HUDEP-2 (cell line): ENCODE data around the gene HDAC2.
"Not testable (repeated sequence)": the region's sequence is repeated elsewhere in the genome, so short reads cannot be mapped to it uniquely, and the experiment has no call there.

ENCODE experiments used
- DNase-seq, 76 experiments: peaks; one replicate each; lab custom pipeline; 2025; ENCODE audit not compliant: unreplicated experiment in 76 of 76; lab: John Stamatoyannopoulos, UW

The HDAC2 gene

DNA sequence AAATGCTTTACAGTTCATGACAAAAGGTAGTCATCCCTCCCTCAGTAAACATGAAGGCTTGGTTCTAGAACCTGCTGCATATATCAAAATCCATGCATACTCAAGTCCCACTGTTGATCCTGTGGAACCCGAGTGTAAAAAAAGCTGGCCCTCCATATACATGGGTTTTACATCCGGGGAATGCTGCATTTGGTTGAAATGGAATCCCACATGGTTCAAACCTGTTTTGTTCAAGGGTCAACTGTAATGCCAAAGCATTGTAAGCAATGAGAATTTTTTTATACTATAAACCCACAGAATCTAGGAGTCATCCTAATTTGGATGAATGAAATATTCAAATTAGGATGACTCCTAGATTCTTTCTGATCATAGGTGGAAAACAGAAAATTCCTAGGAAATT, 5.9 kb upstream of the HDAC2 start:
- no peak for DNase-seq

DNA sequence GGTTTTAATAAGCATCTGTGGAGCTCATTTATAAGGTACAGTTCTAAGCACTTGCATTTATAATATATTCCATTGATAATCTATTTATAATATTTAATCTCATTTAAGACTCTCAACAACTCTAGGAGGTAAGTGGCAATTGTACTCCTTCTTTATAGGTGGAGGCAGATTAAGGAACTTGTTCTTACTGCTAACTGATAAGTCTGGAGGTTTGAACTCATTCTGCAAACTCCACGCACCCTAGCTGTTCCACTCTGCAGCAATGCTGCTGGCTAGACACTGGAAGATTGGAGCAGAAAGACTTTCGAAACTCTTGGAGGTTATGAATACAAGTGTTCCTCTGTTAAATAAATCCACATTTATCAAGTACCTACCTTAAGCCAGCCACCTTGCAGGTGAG, 793 bp upstream of the HDAC2 start:
- peak in 32 of 76 experiments; percentile 6 to 74 (median 40) for DNase-seq

DNA sequence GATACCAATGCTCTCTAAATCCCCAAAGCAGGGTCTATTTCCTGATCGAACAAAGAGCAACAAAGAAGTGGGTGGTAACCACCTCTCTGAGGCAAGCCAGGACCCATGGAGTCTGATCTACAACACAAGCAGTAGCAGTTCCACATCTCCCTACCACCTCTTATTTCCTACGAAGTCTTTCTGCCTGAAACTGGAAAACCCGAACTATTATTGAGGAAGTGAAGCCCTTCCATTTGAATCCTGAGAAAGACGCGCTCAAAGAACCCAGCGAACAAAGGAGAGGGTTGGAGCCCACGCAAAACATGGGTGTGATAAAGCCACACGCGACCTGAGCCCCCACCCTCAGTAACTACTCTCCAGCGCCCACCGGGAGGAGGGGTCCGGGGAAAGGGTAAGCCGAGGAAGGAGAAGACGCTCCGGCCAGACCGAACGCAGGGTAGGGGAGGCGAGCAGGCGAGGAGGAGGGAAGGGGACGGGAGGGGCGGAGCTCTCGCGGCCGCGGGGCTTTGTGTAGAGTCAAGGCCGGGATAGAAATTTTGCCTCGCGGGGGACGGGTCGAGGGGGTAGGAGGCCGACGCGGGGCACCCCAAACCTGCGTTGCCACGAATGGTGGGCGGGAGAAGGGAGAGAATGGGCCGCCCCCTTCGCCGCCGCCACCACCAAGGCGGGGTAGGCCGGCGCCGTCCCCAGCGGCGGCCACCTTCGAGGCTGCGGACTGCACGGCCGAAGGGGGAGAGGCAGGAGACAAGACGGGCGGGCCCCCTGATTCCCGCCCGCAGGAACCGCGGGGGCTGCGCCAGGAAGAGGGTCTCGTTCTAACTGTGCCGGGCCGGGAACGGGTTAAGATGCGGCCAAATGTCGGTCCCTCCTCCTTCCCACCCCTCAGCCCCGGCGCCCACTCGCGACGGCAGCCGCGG, 802 bp downstream of the HDAC2 start:
- DNase-seq: peak in 39 of 76 experiments; percentile 13 to 64 (median 29)

DNA sequence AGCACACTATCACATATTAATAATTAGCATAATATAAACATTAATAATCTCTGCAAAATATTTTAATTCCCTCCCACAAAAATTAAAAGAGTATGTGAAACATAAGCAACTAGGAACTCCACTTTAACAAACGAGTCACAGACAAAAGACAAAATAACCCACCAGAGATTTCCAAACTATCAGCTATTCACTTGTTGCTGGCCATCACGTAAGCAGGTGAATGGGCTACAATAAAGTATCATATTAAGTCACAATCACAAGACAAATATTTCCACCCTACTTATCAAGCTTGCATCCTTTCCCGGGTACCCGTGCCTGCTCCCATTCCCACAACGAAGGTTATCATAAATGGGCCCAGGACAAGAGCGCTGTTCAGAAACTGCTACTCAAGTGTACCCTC, 2.5 kb downstream of the HDAC2 start:
- peak in 1 of 76 experiments; percentile 4 for DNase-seq

DNA sequence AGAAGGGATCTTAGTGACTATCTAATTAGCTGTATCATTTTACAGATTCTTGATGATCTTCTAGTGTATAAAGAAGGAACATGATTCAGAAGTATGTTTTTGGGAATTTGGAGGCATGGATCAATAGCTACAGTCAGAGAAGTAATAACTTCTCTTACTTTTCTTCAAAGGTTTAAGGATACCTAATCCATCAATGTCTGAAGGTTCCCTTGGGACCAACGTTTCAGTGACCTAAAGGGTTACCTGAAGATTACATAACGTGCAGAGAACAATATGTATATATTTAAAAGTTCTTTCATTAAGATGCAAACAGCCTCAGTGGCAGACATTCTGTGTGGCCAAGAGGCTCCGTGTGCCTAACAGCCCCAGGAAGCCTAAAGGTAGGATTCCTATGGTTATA, 3.2 kb downstream of the HDAC2 start:
- DNase-seq: no peak

DNA sequence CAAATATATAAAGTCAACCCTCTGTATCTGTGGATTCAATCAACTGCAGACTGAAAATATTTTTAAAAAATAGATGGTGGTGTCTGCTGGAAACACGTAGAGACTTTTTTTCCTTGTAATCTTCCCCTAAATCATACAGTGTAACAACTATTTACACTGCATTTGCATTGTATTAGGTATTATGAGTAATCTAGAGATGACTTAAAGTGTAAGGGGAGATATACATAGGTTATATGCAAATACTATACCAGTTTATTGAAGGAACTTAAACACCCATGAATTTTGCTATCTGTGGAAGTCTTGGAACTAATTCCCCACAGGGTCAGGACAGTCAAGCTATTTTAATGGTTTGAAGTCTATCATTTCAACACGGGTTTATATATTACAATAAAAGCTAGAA, 10.2 kb downstream of the HDAC2 start:
- no peak for DNase-seq

DNA sequence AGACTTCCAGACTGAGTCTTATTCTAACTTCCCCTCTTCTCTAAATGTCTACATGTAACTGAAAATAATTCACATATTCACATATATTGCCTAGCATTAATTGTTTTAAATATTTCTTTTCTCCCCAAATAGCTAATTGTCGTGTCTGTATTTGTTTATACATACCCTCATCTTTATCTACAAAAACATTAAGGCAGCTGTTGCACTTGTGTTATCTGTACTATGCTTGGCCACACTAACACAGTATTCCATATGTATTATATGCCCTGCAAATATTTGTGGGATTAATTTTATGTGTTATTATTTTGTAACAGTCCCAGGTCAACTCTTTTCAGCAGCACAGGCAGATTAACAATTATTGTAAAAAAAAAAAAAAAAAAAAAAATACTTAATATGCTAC, 11.7 kb downstream of the HDAC2 start:
- DNase-seq: peak in 5 of 76 experiments; percentile 12 to 26 (median 14)

DNA sequence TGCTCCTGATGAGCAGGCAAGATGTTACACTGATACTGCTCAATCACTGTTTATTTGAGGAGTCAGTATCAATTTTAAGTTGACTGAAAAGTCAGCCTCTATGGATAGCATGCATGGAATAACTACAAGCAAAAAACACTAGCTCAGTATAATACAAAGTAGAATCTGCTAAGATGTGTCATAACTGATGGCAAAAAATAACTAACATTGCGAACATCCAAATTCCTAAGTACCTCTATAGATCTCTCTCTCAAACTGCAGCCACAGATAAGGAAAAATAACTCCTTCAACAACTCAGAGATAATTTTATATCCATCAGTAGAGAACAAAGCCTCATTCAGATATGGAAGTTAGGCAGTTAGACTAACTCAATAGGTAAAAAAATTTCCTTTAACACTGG, 16.3 kb downstream of the HDAC2 start:
- peak in 2 of 76 experiments; percentile 10 to 17 for DNase-seq

DNA sequence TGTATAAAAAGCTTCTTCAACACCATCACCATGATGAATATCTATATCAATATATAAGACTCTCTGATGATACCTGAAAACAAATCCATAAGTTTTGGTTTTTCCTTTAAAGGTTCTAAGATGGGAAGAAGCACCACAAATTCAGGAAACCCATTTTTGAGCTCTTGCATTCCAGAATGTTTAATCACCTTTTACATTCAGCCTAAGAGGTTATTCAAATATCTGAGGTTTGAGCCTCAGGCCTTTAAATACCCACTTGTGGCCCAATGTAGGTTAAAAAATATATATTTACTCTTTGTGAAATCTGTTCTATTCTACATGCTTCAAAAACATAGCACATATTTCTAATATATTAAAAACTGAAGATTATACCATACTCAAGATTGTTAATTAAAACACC, 17.6 kb downstream of the HDAC2 start:
- no peak for DNase-seq

DNA sequence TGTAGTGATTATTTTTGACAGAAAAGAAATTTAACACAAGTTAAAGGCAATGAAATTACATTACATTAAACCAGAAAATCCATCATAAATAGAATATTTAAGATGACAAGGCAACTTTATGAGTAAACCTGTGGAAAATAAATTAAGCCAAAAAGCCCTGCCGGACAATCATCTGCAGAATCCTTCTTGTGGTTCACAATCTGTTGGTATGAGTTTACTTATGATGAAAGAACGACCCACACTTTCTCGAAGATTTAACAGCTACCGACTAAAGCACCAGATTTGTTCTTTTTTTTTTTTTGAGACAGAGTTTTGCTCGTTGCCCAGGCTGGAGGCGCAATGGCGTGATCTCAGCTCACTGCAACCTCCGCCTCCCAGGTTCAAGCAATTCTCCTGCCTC, 21.4 kb downstream of the HDAC2 start:
- no peak for DNase-seq

DNA sequence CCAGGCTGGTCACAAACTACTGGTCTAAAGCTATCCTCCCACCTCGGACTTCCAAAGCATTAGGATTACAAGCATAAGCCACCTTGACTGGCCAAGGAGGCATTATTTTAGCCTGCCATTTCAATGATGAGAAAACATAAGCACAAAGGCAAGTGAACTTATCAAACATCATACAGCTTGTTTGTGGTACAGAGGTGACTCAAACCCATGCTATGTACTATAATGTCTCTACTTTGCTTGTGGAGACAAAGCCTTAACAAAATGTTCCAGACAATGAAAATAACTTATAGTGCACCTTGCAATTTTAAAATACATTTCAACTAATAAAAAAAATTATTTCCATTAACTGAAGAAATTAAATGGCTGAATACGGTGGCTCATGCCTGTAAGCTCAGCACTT, 26.2 kb downstream of the HDAC2 start:
- no peak for DNase-seq

DNA sequence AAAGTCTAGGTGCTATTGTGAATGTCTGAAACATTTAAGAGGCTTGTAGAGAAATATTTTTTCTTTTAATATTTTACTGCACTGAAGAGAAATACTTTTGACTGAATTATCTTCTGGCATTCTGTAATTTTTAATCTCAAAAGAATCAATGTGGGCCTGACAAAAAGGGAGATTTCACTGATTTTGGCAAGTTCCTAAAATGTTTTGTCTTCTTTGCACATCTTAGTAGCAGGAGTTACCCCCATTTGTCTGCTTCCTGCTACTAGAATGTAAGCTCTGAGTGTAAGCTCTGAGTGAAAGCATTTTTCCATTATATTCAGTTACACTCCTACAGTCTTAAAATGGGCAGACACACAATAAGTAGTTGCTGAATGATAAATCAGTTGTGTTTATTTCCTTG, 31.1 kb downstream of the HDAC2 start:
- DNase-seq: no peak

DNA sequence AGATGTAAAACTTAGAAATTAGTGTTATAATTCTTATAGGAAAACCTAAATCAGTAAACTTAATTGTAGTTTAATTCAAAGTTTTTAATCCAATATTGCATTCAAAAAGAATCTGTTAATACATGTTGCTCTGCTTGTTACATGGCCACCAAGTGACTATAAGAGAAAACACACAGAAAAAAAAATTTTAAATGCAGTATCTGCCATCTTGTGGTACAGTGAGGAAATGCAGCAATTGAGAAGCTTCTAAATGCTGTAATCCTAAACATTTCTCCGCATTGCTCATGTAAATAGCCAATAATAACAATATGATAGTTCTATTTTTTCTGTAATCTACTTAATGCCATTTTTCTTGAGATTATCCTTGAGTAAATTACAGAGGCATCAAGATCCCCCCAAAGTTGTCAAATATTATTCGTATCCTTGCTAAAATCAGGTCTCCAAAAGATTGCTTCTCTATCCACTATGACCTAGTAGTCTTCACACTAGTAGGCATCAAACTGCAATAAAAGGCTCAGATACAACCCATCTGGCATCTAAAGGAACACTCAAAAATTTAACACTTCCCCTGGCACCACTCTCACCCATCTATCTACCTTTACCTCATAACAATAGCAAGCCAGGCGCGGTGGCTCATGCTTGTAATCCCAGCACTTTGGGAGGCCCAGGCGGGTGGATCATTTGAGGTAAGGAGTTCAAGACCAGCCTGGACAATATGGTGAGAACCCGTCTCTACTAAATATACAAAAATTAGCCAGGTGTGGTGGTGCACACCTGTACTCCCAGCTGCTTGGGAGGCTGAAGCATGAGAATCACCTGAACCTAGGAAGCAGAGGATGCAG, 34.6 kb downstream of the HDAC2 start:
- peak in 31 of 76 experiments; percentile 6 to 72 (median 43) for DNase-seq

DNA sequence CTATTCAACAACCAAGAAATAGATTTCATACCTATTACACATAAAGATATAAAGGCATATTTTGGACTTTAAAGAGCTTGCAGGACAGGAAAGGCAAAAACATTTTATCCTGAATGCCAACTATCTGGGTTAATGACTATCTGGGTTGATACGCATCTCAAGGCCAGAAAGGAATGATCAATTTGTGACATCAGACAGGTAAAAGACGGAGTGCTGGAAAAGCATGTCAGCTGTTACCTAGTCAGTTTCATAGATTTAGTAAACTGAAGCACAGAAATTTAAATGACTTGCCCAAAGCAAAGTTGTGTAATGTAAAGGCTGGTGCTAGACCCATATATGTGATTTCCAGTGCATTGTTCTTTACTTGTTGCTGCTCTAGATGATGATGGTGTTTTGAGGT, 36.8 kb downstream of the HDAC2 start:
- DNase-seq: no peak

DNA sequence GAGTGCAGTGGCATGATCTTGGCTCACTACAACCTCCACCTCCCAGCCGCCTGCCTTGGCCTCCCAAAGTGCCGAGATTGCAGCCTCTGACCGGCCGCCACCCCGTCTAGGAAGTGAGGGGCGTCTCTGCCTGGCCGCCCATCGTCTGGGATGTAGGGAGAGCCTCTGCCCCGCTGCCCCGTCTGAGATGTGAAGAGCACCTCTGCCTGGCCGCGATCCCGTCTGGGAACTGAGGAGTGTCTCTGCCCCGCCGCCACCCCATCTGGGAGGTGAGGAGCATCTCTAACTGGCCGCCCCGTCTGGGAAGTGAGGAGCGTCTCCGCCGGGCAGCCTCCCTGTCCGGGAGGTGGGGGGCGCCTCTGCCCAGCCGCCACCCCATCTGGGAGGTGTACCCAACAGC, 39.0 kb downstream of the HDAC2 start:
- DNase-seq: not testable (repeated sequence)

DNA sequence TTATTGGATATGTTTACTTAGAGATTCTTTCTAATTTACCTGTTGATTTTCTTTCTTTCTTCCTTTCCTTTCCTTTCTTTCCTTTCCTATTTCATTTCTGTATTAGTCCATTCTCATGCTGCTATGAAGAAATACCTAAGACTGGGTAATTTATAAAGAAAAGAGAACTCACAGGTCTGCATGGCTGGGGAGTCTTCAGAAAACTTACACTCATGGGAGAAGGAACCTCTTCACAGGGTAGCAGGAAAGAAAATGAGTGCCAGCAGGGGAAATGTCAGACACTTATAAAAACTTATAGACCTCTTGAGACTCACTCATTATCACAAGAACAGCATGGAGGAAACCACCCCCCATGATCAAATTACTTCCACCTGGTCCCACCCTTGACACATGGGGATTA, 40.8 kb downstream of the HDAC2 start:
- DNase-seq: no peak

DNA sequence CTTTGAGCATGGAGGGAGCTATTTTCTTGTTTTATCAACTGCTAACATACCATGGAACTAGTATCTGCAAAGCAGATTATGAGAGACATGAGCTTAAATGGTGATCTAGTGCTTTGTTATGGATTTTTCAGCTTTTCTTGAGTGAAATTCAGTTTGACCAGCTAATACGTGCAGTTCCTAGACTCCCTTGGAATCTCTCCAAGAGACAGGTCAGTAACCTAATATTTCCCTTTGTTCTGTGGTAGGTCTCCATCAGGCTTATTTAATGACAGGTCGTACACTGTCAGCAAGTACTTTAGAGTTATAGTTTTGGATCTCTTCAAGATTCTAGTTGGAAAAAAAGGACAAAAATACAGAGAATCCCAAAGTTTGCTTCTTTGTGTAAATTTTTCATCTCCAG, 43.9 kb downstream of the HDAC2 start:
- no peak for DNase-seq

DNA sequence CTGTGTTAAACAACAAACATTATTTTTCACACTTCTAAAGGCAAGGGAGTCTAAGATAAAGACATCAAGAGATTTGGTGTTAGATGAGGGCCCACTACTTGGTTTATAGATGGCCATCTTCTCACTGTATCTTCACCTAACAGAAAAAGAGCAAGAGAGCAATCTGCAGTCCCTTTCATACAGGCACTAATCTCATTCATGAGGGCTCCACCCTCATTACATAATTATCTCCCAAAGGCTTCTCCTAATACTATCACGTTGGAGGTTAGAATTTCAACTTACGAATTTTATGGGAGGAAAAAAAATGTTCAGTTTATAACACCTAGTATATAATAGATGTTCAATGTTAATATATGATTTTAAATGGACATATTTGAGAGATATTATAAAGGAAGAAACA, 45.6 kb downstream of the HDAC2 start:
- peak in 1 of 76 experiments; percentile 9 for DNase-seq

DNA sequence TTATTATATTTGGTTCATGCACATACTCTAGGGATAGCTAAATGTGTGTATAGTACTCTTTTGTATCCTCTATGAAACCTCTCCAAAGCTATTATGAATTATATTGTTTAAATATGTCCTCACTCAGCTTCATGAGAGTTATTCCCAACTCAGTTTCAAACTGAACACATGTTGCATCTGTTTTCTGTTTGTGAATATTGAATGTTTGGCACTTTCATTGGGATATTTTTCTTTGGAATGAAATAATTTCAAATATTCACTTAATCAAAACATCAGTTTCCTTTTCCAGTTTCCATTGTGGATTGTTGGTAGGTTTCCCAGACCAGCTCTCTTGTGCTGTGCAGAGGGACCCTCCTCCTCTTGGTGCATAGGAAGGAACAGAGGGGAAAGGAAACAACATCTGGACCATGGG, 46.6 kb downstream of the HDAC2 start:
- DNase-seq: no peak

DNA sequence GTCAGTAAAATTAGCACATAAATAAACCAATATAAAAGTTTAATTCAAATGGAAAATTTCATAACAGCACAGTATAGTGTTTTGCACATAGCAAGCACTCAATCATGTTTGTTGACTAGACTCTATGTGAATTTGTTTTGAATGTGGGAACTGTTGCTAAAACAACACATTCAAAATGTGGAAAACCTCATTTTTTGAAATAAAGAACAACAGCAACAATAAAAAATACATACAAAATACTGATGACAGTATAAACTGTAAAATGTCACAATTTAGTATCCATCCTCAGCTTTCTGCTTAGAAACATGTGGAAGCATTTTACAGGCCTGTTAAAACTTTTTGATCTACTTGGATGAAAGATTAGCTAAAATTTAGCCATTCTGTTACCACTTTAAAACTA, 47.4 kb downstream of the HDAC2 start:
- DNase-seq: no peak

DNA sequence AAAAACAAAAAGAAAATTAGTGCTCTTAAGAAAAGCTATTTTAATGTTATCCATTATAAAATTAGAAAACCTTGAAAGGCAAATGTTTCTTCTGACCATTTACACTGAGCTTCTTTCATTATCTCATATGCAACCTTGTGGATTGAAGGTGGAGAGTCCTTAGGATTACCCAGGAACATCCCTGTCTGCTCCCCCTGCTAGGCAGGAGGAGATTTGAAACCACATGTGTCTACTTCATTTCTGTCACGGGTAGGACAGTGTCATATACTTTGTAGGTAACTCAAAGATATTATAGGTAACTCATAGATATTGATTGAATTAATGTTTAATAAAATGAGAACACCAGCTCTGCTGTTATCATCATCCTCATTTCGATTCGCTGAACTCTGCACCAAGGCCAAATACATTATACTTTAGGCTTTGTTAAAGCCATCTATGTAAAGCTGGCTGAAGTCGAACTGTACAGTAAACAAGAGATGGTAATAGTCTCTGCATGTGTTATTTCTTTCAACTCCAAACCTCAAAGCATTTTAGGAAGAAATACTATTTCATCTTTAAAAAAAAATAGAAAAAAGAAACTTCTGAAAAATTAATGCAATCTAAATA, 49.5 kb downstream of the HDAC2 start:
- DNase-seq: no peak
